ENCODE results near the gene TM9SF1. TPM values are rescaled to one million over a fixed set of nuclear protein-coding genes. Genes with fewer than 3 reads are reported as not detected.

TM9SF1 gene
- total and polyA plus RNA-seq, 7 experiments from 2014 or later, result 16.2 to 40.5 (median 19.4) TPM

DNA sequence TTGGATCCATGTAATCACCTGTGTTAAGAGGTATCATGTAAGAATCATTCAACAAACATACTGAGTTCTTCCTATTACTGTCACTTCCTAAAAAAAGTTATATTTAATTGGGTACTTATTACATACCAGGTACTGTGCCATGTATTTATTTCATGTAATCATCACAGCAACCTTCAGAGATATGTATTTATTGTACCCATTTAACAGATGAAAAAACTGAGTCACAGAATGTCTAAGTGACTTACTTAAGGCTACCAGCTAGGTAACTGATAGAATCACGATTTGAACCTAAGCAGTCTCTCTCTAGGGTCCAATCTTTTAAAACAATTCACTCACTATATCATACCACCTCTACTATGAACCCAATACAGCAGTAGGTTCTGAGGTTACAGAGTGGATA, 50.8 kb downstream of the TM9SF1 start:
- Histone ChIP-seq H3K27me3 (ENCODE audit: control insufficient read depth in 2 of 2, insufficient read depth in 2 of 2, low read length in 2 of 2) (no peaks in the 10 kb centered on the region), H3K4me1 (ENCODE audit: control insufficient read depth in 2 of 2, insufficient read depth in 2 of 2, low read length in 2 of 2) (peaks cover 40 to 46% of the 10 kb centered on the region in 2 donors), H3K36me3 (ENCODE audit: control insufficient read depth in 2 of 3, insufficient read depth in 3 of 3, low read length in 3 of 3) (peaks cover 0 to 32% (median 4%) of the 10 kb centered on the region in 3 experiments), H3K9me3 (ENCODE audit: control insufficient read depth in 2 of 3, low read length in 3 of 3) (no peaks in the 10 kb centered on the region), H3K4me3 (ENCODE audit: low read length) (no peak overlapping the region), H3K27ac (ENCODE audit: low read depth, low read length) (peak overlapping the region; percentile 30)
- Mint-ChIP-seq H3K4me3 (peak overlapping the region in 9 of 10 donors; percentile 17 to 98 (median 32)), H3K27ac (peak overlapping the region in 8 of 9 donors; percentile 54 to 96 (median 77)), H3K36me3 (peaks cover under 1 to 58% (median 6%) of the 10 kb centered on the region in 5 donors), H3K27me3 (no peaks in the 10 kb centered on the region), H3K9me3 (no peaks in the 10 kb centered on the region), H3K4me1 (peaks cover 44 to 76% (median 67%) of the 10 kb centered on the region in 7 donors)
- DNase-seq, result no peak
- POLR2A ChIA-PET, result interaction anchor here (1.0 to 11.1 kb wide), 6 partner anchors 8 to 98 kb away, joined by 3 to 139 read pairs (median 8); partner anchors contain the start of genes DCAF11, EMC9, IRF9 and NRL
- CTCF ChIA-PET, result interaction anchor here (0.6 kb wide), 1 partner anchor 17 kb away, joined by 3 read pairs; the partner anchor contains the start of gene IRF9
- intact Hi-C loops (cut with micrococcal nuclease), result loop anchor here (10.0 kb wide), 2 partner anchors 840 to 1050 kb away; partner anchors contain the start of genes BCL2L2 (in 2 of the 2), PPP1R3E (in 2 of the 2), ACIN1 (in 1 of the 2) and C14orf119 (in 1 of the 2)
- ATAC-seq, result no peak

DNA sequence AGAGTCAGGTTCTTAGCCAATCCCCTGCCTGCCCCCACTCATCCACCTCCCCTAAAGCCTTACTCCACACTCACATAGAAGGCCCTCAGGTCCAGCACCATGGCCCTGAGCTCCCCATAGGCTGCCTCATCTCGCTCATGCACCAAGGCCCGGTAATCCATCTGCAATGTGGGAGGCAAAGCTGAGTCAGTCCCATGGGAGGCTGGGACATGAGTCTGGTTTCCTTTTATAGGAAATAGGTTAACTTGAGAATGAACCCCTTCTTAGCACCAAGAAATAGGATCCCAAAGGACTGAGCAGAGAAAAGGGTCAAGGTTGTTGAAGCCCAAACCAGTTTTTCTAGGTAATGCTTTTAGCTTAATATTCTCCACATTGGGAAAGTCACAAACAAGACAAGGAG, 51.7 kb downstream of the TM9SF1 start:
- no peaks in the 10 kb centered on the region for H3K9me3 ChIP-seq (ENCODE audit: control insufficient read depth in 2 of 3, low read length in 3 of 3)
- H3K27me3 ChIP-seq (ENCODE audit: control insufficient read depth in 2 of 2, insufficient read depth in 2 of 2, low read length in 2 of 2), result no peaks in the 10 kb centered on the region
- no peak overlapping the region for H3K4me3 ChIP-seq (ENCODE audit: low read length)
- intact Hi-C loops (cut with micrococcal nuclease), result loop anchor here (10.0 kb wide), 2 partner anchors 839 to 1049 kb away; partner anchors contain the start of genes BCL2L2 (in 2 of the 2), PPP1R3E (in 2 of the 2), ACIN1 (in 1 of the 2) and C14orf119 (in 1 of the 2)
- ATAC-seq, result no peak
- Mint-ChIP-seq H3K4me3 (peak overlapping the region in 8 of 10 donors; percentile 18 to 61 (median 46)), H3K27ac (peak overlapping the region in 6 of 9 donors; percentile 54 to 96 (median 75)), H3K9me3 (no peaks in the 10 kb centered on the region), H3K4me1 (peaks cover 42 to 76% (median 67%) of the 10 kb centered on the region in 7 donors), H3K27me3 (no peaks in the 10 kb centered on the region), H3K36me3 (peaks cover 4 to 61% (median 13%) of the 10 kb centered on the region in 5 donors)
- no peak for DNase-seq
- peaks cover 30 to 39% of the 10 kb centered on the region in 2 donors for H3K4me1 ChIP-seq (ENCODE audit: control insufficient read depth in 2 of 2, insufficient read depth in 2 of 2, low read length in 2 of 2)
- H3K36me3 ChIP-seq (ENCODE audit: control insufficient read depth in 2 of 3, insufficient read depth in 3 of 3, low read length in 3 of 3), result peaks cover 0 to 37% (median 0%) of the 10 kb centered on the region in 3 experiments
- POLR2A ChIA-PET, result interaction anchor here (1.0 to 11.1 kb wide), 5 partner anchors 7 to 99 kb away, joined by 3 to 139 read pairs (median 11); partner anchors contain the start of genes DCAF11, EMC9, IRF9 and NRL
- CTCF ChIA-PET, result interaction anchor here (1.2 kb wide), 1 partner anchor 86 kb away, joined by 3 read pairs; no protein-coding TSS in a partner anchor
- no peak overlapping the region for H3K27ac ChIP-seq (ENCODE audit: low read depth, low read length)

DNA sequence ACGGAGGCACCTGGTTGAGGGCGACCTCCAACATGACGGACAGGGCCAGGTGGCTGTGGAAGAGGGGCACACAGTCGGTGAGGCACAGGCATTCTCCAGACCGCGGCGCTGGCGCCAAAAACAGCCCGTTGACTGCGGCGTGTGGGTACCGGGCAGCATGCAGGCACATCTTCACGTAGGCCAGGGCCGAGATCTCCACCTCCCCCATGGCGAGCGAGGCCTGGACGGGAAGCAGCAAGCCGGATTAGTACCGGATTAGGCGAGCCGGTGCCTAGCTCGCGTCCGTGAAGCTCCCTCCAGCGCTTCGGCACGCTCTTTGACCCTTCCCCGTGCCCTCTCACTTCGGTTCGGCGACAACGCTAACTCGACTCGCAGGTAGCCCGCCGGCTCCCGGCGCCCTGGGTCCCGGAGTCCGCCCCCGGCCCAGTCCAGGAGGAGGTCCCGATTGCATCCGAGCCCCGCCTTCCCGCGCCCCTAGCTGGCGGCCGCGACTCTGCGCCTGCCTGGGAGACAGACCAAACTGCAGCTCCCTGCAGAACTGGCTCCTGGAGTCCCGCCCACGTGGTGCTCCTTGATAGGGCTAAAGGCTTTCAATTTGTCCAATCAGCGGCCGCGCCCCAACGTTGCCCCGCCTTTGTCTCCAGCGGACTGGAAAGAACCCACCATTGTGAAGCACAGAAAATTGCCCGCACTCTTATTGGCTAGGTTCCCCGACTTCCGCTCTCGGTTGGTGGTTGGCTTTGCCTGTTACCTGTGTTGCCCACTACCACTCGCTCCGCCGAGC, 54.0 kb downstream of the TM9SF1 start, which contains the start of gene EMC9:
Gene EMC9 (minus strand): TSS at position 495 of the 784 bp plus-strand sequence. CDS start 287 bp downstream, at position 208.
- Mint-ChIP-seq H3K27ac (peak within 1 kb of the TSS; percentile 83 to 96 (median 93)), H3K27me3 (no peaks in the 10 kb centered on the region), H3K4me1 (peaks cover 47 to 87% (median 77%) of the 10 kb centered on the region in 7 donors), H3K4me3 (peak within 1 kb of the TSS; percentile 85 to 100 (median 94)), H3K36me3 (peaks cover 4 to 68% (median 17%) of the 10 kb centered on the region in 5 donors), H3K9me3 (peaks cover 0 to 2% (median 0%) of the 10 kb centered on the region in 11 donors)
- ChIA-PET CTCF (interaction anchor here (0.7 to 1.7 kb wide), 5 partner anchors 19 to 73 kb away, joined by 3 to 11 read pairs (median 4); partner anchors contain the start of genes DCAF11, IRF9 and NRL), POLR2A (interaction anchor here (0.6 to 11.7 kb wide), 17 partner anchors 7 to 169 kb away, joined by 3 to 298 read pairs (median 5); partner anchors contain the start of genes CARMIL3, CHMP4A, DCAF11 and IRF9)
- H3K36me3 ChIP-seq (ENCODE audit: control insufficient read depth in 2 of 3, insufficient read depth in 3 of 3, low read length in 3 of 3), result peaks cover 0 to 45% (median 10%) of the 10 kb centered on the region in 3 experiments
- ATAC-seq, result peak; percentile 94
- intact Hi-C loops (cut with micrococcal nuclease), result loop anchor here (1.0 to 10.0 kb wide), 13 partner anchors 20 to 1046 kb away; partner anchors contain the start of genes BCL2L2 (in 2 of the 2), CHMP4A (in 2 of the 2), DCAF11 (in 2 of the 2) and IRF9 (in 2 of the 2)
- no peaks in the 10 kb centered on the region for H3K27me3 ChIP-seq (ENCODE audit: control insufficient read depth in 2 of 2, insufficient read depth in 2 of 2, low read length in 2 of 2)
- peaks cover 33 to 43% of the 10 kb centered on the region in 2 donors for H3K4me1 ChIP-seq (ENCODE audit: control insufficient read depth in 2 of 2, insufficient read depth in 2 of 2, low read length in 2 of 2)
- peak; percentile 90 to 100 (median 99) for DNase-seq
- H3K4me3 ChIP-seq (ENCODE audit: low read length), result peak within 1 kb of the TSS; percentile 87
- peak within 1 kb of the TSS; percentile 83 for H3K27ac ChIP-seq (ENCODE audit: low read depth, low read length)
- H3K9me3 ChIP-seq (ENCODE audit: control insufficient read depth in 2 of 3, low read length in 3 of 3), result no peaks in the 10 kb centered on the region

DNA sequence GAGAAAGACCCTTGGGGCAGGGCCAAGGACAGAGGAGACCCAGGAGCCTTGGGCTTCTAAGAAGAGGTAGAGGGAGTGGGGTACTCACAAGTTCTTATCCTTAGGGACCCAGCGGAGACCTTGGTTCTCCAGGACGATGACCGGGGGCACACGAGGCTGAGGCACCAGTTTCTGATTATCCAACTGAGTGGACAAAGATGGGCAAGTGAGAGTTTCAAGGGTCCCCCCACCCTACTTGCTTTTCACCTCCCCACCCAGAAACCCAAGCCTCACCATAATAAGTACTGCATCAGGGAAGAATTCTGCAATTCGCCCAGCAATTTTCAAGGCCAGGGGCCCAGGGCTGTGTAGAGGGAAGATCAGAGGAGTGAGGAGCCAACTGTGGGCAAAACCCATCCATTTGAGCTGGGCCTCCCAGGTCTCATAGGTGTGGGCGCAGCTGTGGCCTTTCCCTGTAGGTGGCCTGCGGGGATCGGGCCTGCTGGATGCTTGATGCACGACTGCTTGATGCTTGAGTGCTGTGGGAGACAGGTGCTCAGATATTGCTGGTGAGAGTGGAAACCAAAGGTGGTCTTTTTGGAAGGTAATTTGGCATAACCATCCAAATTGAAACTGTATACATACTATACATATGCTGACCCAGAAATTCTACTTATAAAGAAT, 55.8 kb downstream of the TM9SF1 start:
- H3K36me3 Mint-ChIP-seq, result peaks cover 4 to 56% (median 17%) of the 10 kb centered on the region in 5 donors
- Histone ChIP-seq H3K36me3 (ENCODE audit: control insufficient read depth in 2 of 3, insufficient read depth in 3 of 3, low read length in 3 of 3) (peaks cover 0 to 48% (median 10%) of the 10 kb centered on the region in 3 experiments), H3K9me3 (ENCODE audit: control insufficient read depth in 2 of 3, low read length in 3 of 3) (no peaks in the 10 kb centered on the region), H3K4me1 (ENCODE audit: control insufficient read depth in 2 of 2, insufficient read depth in 2 of 2, low read length in 2 of 2) (peaks cover 22 to 29% of the 10 kb centered on the region in 2 donors), H3K27me3 (ENCODE audit: control insufficient read depth in 2 of 2, insufficient read depth in 2 of 2, low read length in 2 of 2) (no peaks in the 10 kb centered on the region), H3K27ac (ENCODE audit: low read depth, low read length) (peak overlapping the region; percentile 22), H3K4me3 (ENCODE audit: low read length) (no peak overlapping the region)
- peaks cover 0 to 2% (median 0%) of the 10 kb centered on the region in 11 donors for H3K9me3 Mint-ChIP-seq
- peaks cover 41 to 75% (median 68%) of the 10 kb centered on the region in 7 donors for H3K4me1 Mint-ChIP-seq
- ATAC-seq (no peak), DNase-seq (no peak)
- intact Hi-C loops (cut with micrococcal nuclease), result no loop called here
- peak overlapping the region in 6 of 9 donors; percentile 29 to 86 (median 53) for H3K27ac Mint-ChIP-seq
- H3K27me3 Mint-ChIP-seq, result no peaks in the 10 kb centered on the region
- ChIA-PET CTCF (interaction anchor here (0.7 to 2.5 kb wide), 3 partner anchors 22 to 44 kb away, joined by 3 to 10 read pairs (median 6); partner anchors contain the start of gene IRF9), POLR2A (interaction anchor here (4.5 to 11.7 kb wide), 3 partner anchors 9 to 31 kb away, joined by 37 to 298 read pairs (median 139); partner anchors contain the start of genes DCAF11, NRL, PSME2 and RNF31)
- H3K4me3 Mint-ChIP-seq, result peak overlapping the region; percentile 39 to 100 (median 94)

Data from naive thymus-derived CD4-positive, alpha-beta T cell (primary cell).